CD1c-positive myeloid dendritic cell (primary cell): ENCODE results near the gene COL26A1.
"Not testable (repeated sequence)": the region's sequence is repeated elsewhere in the genome, so short reads cannot be mapped to it uniquely, and the experiment has no call there.

Source experiments
- DNase-seq: peaks from one replicate; pipeline ENCODE4 v3.0.0-alpha.2; 2016; ENCODE audit errors: extremely low spot score

Gene COL26A1

DNA sequence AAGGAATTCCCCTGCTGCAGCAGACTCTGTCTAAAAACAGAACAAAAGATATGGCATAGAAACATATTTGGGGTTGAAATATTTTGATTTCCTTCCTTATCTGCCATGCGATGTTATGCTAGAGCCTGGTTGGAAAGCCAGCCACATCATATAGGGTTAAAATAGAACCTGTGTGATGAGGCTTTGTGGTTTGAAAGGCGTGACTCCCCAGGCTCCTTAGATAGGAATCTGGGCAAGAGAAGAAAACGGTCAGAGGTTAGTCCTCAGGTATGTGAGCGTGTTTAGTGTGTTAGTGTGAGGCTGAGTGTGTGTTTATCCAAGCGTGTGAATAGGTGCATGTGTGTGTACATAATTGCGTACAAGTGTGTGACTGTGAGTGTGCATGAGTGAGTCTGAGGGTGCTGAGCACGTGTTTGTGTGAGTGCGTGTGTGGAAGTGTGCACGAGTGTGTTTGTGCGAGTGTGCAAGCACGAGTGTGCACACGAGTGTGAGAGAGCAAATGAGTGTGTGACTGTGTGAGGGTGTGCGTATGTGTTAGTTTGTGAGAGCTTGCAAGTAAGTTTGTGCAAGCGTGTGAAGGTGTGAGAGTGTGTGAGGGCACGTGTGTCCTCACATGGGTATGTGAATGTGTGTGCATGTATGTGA lies 79.9 kb downstream of the COL26A1 start:
- DNase-seq: no peak

DNA sequence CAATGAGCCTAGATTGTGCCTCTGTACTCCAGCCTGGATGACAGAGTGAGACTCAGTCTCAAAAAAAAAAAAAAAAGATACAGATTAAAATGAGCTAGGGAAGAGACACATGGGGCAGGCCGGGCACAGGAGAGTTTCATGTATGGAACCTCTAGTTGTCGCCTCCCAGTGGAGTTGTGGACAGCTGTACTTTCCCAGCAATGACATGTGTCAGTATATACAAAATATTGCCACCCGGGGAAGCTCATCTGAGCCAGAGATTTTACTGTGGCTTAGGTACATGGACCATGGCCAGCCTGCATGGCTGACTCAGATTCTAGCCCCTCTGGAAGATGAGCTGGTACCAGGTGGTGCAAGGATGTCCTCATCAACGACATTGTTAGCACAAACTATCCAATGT lies 87.4 kb downstream of the COL26A1 start:
- no peak for DNase-seq

DNA sequence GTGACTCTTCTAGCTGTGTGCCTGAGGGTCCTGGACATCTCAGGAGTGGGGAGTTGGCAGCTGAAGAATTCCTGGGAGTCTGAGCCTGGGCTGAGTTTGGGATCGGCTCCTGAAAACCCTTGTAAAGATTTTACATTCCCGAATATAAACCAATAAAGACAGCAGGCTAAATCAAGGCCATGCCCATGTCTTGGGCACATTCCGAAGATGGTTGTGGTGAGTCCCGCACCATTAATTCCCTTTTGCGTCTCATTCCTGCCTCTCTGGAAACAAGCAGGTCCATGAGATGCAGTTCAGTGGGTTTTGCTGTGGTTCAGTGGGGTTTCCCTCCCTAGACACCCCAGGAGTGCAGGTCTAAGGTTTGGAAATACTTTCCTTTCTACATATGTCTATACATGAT lies 90.9 kb downstream of the COL26A1 start:
- DNase-seq: no peak

DNA sequence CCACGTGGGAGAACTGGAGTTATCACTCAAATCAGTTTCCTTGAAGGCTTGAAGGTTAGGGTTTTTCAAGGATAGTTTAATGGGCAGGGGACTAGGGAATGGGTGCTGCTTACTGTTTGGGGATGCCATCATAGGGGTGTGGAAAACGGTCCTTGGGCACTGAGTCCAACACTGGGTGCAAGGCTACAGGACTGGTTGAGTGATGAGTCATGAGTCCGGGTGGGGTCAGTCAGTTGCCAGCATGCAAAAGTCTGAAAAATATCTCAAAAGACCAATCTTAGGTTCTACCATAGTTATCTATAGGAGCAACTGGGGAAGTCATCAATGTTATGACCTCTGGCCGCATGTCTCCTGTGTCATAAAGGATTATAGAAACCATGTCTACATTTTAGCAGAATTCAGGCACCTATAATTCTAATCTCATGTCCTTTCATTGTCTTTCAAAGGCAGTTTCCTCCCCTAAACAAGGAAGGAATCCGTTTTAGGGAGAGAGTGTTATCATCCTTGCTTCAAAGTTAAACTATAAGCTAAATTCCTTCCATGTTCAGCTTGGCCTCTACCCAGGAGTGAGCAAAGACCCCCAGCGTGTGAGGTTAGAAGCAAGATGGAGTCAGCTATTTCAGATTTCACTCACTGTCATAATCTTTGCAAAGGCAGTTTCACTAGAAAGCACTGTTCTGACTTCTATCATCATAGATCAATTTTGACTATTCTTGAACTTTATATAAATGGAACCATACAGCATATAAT lies 94.5 kb downstream of the COL26A1 start:
- no peak for DNase-seq

DNA sequence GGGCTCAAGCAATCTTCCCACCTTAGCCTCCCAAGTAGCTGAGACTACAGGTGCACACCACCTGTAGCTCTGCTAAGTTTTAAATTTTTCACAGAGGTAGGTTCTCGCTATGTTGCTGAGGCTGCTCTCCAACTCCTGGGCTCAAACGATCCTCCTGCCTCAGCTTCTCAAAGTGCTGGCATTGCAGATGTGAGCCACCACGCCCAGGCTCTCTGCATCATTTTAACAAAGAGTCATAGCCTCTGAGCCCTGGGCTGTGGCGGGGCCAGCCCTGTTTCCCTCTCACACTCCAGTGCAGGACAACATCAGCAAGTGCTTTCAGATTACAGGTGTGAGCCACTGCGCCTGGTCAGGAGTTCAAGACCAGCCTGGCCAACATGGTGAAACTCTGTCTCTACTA lies 102.5 kb downstream of the COL26A1 start:
- no peak for DNase-seq

DNA sequence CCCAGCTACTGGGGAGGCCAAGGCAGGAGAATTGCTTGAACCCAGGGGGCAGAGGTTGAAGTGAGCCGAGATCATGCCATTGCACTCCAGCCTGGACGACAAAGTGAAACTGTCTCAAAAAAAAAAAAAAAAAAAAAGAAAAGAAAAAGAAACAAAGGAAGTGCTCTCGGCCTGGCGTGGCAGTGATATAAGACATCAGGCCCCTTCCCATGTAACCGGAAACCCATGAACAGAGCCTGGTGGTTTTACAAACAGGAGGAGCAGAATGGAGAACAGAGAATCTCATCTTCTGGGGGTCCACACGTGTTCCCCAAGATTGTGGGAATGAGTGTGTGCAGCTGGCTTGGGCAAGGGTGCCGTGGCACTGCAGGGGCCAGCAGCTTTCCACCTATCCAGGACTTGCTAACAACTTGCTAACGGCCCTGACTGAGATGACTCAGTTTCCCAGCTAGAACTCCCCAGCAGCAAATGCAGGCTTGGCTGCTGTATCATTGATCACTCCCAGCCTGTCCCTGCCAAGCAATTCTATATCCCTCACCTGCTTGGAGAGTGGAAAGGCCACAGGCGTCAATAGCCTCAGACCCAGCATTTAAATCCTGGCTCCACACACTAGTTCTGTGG lies 103.0 kb downstream of the COL26A1 start:
- no peak for DNase-seq

DNA sequence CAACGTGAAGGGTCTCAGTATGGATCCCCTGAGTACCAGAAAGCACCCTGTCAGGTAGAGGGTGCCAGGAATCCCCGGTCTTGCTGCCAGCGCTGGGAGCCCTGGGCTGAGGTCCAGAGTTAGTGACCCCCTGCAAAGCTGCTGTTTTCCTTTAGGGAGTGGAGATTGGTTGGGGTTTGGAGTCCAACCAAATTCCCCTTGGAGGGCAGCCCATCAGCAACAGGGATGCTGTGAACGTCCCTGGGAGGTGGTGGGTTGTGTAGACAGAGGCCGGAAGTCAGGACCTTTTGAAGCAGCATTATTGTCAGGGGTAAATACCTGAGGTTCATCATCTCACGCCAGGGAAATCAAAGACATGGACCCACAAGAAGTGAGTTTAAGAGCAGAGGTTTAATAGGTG lies 104.2 kb downstream of the COL26A1 start:
- DNase-seq: no peak

DNA sequence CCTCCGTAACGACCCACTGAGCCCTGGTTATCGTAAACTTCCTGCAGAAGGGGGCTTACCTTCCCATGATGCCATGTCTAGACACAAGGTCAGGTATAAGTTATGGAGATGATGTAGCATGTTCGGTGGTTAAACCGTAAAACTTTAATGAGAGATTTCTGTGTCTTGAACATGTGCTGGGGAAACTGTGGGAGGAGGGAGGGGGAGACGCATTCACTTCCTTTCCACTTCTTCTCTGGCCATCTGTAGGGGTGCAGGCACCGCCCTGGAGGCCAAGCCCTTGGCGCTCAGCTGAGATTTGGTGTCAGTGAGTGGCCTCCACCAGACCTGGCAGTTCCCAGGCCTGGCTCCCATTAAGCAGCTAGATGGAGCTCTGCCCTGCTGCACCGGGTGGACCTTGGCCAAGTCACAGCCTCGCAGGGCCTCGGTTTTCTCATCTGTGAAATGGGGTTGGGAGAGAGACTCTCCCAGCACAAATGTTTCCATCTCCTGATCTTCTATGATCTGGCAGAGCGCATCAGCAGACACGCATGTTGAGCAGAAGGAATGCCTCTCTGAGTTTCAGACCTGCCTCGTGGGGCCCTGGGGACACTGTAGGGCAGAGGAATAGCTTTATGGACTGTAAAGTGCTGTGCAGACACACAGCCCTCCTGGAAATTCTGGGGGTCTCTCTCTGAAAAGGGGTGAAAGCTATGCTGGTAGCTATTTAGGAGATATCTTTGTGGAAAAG lies 106.0 kb downstream of the COL26A1 start:
- no peak for DNase-seq

DNA sequence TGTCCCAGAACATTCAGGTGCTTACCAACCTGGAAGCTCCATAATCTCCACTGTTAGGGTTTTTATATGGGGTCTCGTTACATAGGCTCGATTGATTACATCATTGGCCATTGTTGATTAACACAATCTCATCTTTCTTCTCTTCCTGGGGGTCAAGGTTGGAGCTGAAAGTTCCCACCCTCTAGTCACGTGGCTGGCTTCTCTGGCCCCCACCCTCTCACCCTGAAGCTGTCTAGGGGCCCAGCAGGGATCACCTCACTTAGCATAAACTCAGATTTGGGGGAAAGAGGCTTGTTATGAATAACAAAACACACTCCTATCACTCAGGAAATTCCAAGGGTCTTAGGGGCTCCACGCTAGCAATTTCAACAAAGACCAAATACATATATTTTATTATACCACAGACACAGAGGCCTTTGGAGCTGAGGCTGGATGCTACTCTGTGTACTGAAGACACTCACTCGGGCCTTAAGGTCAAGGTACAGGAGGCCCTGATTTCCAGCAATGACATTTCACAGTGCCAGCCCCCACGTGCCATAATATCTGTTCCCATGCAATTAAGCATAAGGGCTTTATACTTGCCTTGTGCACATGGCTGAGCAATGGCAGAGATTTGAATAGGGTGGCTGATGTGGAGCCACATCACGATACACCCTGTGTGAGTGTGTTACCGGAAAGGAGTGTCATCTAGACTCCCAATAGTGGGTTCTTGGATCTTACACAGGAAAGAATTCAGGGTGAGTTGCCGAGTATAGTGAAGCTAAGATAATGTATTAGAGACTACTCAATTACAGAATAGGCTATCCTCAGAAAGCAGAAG lies 108.2 kb downstream of the COL26A1 start:
- DNase-seq: no peak

DNA sequence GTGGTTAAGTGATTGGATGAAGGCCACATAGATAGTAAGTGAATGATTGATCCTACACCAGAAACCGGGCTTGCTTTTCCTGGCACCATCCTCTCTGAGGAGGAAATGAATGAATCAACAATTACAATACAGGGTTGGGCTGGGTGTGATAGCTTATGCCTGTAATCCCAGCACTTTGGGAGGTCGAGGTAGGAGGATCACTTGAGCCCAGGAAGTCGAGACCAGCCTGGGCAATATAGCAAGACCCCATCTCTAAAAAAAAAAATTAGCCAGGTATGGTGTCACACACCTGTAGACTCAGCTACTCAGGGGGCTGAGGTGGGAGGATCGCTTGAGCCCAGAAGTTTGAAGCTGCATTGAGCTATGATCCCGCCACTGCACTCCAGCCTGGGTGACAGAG lies 111.5 kb downstream of the COL26A1 start:
- no peak for DNase-seq

DNA sequence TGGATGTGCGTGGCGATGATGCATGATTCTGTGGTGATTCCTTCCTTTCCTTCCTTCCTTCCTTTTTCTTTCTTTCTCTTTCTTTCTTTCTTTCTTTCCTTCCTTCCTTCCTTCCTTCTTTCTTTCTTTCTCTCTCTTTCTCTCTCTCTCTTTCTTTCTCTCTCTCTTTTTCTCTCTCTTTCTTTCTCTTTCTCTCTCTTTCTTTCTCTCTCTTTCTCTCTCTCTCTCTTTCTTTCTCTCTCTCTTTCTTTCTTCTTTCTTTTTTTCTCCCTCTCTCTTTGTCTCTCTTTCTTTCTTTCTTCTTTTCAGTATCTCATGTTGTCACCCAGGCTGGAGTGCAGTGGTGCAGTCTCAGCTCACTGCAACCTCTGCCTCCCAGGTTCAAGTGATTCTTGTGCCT lies 113.0 kb downstream of the COL26A1 start:
- not testable (repeated sequence) for DNase-seq

DNA sequence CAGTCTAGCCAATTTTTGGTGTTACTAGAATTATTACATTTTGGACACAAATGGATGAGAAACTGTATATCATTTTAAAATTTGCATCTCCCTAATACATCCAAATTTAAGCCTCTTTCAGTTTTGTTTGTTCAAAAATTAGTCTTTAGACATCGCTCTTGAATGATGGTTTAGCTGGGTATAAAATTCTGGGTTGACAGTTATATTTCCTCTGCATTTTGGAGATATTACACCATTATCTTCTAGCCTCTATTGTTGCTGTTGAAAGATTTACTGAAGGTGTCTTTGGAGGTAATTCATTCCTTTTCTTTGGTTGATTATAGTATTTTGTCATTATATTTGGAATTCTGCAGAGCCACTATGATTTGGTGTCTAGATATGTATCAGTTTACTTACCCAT lies 116.5 kb downstream of the COL26A1 start:
- no peak for DNase-seq

DNA sequence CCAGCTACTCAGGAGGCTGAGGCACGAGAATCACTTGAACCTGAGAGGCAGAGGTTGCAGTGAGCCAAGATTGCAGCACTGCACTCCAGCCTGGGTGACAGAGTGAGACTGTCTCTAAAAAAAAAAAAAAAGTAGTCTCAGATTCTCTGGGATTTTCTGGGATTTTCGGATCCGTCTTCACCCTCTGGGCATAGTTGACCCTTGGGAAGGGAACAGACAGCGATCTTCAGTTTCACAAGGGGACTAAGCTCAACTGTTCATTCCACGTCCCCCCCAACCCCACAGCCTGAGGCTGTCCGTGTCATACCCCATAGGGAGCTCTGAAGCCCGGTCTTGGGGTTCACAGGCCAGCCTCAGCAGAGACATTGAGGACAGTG lies 123.4 kb downstream of the COL26A1 start:
- not testable (repeated sequence) for DNase-seq

DNA sequence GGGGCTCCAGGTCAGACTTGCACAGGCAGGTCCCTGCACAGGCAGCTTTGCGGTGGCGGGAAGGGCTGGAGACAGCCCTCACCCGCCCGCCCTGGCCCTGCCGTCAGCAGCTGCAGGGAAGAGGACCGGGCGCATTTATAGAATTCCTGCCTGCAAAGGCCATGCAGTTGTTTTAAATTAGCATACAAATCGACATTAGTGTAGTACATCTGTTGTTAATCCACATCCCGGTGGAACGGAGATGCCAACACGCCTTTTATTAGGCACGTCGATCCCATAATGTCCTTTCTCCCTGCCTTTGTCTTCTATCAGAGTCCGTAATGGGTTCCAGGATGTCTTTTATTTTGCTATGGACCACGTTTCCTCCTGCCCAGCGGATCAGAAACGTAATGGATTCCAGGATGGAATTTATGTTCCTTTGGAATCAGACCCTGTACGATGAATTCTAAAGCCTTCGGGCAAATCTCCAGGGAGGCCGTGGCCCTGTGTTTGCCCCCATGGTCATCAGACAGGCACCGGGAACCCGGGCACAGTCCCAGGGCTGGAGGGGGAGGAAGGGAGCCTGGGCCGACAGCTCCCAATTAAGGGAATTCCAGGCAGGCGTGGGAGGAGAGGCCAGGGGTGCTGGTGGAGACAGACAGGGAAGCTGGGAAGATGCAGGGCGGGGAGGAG lies 123.9 kb downstream of the COL26A1 start:
- no peak for DNase-seq

DNA sequence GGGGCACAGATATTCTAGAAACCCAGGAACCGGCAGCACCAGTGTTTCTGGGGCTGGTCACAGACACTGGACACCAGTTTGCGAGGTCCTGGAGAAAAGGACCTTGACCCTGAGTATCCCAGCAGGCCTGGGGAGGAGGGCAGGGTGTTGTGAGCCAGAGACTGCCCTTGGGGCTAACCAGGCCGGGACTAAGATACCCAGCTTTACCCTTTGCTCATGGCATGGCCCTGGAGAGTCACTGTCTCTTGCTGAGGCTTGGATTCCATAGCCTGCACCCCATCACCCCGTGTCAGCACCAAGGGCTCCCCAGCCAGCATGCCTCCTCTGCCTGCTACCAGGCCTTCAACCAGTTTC lies 124.4 kb downstream of the COL26A1 start:
- DNase-seq: no peak

DNA sequence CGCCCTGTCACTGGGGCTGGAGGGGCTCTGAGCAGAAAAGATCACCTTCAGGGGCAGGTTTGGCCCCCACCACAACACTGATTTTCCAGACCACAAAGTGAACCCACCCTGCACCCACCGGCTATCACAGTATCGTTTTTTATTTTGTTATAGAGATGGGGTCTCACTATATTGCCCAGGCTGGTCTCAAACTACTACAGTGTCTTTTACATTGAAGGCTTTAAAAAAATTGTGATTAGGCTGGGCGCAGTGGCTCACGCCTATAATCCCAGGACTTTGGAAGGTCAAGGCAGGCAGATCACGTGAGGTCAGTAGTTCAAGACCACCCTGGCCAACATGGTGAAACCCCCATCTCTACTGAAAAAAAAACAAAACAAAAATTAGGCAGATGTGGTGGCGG lies 125.1 kb downstream of the COL26A1 start:
- DNase-seq: no peak

DNA sequence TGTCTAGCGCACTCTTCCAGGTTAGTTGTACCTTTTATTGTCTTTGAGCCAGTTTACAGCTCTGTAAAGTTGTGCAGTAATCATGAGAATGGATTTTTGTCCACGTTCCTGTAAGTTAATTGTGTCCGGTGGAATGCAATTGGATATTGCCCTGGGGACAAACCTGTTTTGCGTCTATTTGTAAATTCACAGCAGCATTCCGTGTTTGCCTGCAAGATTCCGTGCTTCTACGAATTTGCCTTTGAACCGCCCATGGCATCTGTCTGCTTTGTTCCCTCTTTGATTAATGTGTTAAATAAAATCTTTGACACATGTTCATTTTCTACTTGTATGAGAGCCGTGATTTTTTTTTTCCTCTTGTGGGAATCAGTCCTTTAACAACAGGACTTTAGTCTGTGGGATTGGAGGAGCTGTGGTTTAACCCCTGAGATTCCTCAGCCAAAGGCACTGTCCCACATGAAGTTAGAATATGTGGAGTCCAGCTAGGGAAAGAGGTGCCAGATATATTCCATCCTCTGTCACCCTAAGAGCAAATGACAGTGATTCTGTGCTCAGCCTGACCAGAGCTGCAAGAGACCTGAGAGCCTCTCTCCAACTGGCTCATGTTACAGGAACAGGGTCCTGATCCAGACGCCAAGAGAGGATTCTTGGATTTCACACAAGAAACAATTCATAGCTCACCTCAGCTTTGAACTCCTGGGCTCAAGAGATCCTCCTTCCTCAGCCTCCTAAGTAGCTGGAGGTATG lies 126.3 kb downstream of the COL26A1 start:
- DNase-seq: no peak

DNA sequence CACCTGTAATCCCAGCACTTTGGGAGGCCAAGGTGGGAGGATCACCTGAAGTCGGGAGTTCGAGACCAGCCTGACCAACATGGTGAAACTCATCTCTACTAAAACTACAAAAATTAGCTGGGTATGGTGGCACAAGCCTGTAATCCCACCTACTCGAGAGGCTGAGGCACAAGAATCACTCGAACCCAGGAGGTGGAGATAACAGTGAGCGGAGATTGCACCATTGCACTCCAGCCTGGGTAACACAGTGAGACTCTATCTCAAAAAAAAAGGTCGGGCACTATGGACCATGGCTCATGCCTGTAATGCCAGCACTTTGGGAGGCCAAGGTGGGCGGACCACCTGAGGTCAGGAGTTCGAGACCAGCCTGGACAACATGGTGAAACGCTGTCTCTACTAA lies 127.8 kb downstream of the COL26A1 start:
- DNase-seq: not testable (repeated sequence)

DNA sequence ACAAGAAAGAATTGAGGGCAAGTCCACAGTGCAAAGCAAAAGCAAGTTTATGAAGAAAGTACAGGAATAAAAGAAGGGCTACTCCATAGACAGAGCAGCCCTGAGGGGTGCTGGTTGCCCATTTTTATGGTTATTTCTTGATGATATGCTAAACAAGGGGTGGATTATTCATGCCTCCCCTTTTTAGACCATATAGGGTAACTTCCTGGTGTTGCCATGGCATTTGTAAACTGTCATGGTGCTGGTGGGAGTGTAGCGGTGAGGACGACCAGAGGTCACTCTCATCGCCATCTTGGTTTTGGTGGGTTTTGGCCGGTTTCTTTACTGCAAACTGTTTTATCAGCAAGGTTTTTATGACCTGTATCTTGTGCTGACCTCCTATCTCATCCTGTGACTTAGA lies 128.8 kb downstream of the COL26A1 start:
- DNase-seq: not testable (repeated sequence)

DNA sequence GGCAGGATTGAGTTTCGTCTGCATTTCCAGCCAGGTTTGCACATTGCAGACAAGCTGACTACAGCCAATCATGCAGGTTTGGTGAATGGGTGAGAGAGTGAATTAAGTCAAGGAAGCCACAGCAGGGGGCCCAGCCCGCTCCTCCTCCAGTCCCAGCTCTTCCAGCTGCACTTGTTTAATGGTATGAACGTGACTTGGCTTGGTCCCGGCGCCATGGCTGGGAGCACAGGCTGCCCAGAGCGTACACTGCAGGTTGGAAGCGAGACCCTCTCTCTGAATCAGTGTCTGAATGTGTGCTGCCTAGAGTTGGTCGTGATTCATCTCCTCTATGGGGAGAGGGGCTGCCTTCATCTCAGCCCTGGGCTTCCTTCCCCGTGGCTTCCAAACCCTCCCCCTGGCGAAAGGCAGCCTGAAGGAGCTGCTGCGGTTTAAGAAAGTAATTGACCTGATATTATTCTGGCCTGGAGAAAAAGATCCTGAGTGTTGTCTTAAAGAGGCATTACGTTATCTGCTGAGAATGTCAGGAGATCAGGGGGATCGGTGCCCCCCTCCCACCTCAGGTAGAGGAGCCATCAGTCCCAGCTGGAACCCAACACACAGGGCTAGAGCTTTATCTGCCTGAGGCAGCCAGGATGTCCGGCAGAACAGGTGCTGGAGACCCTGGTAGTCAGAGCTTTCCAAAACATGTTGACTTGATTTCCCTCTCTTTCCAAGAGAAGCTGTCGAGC lies 132.1 kb downstream of the COL26A1 start:
- DNase-seq: no peak
